Measurements from ENCODE around the gene TAPBP. TPM values are rescaled to one million over a fixed set of nuclear protein-coding genes. Genes with fewer than 3 reads are reported as not detected.

Gene TAPBP
- total and polyA plus RNA-seq, 9 of the 15 experiments (the other 6 are each of a cell fraction or from before 2014, with no cell fraction given), result 5.6 to 74.0 (median 22.3) TPM

GRCh38 chr6:33320315-33321181, 6.7 kb upstream of the TAPBP start (continued):
- TF ChIP-seq, protein P1, sequence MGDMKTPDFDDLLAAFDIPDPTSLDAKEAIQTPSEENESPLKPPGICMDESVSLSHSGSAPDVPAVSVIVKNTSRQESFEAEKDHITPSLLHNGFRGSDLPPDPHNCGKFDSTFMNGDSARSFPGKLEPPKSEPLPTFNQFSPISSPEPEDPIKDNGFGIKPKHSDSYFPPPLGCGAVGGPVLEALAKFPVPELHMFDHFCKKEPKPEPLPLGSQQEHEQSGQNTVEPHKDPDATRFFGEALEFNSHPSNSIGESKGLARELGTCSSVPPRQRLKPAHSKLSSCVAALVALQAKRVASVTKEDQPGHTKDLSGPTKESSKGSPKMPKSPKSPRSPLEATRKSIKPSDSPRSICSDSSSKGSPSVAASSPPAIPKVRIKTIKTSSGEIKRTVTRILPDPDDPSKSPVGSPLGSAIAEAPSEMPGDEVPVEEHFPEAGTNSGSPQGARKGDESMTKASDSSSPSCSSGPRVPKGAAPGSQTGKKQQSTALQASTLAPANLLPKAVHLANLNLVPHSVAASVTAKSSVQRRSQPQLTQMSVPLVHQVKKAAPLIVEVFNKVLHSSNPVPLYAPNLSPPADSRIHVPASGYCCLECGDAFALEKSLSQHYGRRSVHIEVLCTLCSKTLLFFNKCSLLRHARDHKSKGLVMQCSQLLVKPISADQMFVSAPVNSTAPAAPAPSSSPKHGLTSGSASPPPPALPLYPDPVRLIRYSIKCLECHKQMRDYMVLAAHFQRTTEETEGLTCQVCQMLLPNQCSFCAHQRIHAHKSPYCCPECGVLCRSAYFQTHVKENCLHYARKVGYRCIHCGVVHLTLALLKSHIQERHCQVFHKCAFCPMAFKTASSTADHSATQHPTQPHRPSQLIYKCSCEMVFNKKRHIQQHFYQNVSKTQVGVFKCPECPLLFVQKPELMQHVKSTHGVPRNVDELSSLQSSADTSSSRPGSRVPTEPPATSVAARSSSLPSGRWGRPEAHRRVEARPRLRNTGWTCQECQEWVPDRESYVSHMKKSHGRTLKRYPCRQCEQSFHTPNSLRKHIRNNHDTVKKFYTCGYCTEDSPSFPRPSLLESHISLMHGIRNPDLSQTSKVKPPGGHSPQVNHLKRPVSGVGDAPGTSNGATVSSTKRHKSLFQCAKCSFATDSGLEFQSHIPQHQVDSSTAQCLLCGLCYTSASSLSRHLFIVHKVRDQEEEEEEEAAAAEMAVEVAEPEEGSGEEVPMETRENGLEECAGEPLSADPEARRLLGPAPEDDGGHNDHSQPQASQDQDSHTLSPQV (IDR thresholded peaks at IDR 0.05), result peak; percentile 70; the same call in 1 of the 2 replicates
- TF ChIP-seq ATF7 (IDR thresholded peaks at IDR 0.05) (peak; percentile 95), JUND (IDR thresholded peaks at IDR 0.05; ENCODE audit: borderline replicate concordance, low read depth, low read length) (peak; percentile 94), JUND (tag; IDR thresholded peaks at IDR 0.05; ENCODE audit: borderline replicate concordance, low read depth, low read length) (peak; percentile 86), SUPT5H (IDR thresholded peaks at IDR 0.05) (no peak; the same call in 1 of the 2 replicates), DPF2 (IDR thresholded peaks at IDR 0.05) (peak; percentile 76), CREB3L1 (IDR thresholded peaks at IDR 0.05; ENCODE audit: borderline replicate concordance, low read depth) (0 out of 2 replicates have a peak, but pooled peaks have one; percentile 27), AFF4 (CRISPR knock-in tag; IDR thresholded peaks at IDR 0.05) (no peak), RBFOX2 (IDR thresholded peaks at IDR 0.05; ENCODE audit: low read depth, low read length) (peak; percentile 63), VEZF1 (CRISPR knock-in tag; IDR thresholded peaks at IDR 0.05) (0 out of 2 replicates have a peak, but pooled peaks have one; percentile 18), ZNF146 (CRISPR knock-in tag; IDR thresholded peaks at IDR 0.05; ENCODE audit: unreplicated experiment) (no peak), RB1 (IDR thresholded peaks at IDR 0.05; ENCODE audit: low read depth) (no peak)
- TF ChIP-seq, protein P2, sequence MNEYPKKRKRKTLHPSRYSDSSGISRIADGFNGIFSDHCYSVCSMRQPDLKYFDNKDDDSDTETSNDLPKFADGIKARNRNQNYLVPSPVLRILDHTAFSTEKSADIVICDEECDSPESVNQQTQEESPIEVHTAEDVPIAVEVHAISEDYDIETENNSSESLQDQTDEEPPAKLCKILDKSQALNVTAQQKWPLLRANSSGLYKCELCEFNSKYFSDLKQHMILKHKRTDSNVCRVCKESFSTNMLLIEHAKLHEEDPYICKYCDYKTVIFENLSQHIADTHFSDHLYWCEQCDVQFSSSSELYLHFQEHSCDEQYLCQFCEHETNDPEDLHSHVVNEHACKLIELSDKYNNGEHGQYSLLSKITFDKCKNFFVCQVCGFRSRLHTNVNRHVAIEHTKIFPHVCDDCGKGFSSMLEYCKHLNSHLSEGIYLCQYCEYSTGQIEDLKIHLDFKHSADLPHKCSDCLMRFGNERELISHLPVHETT (CRISPR knock-in tag; conservative IDR thresholded peaks at IDR 0.05 in 1 of 2, IDR thresholded peaks at IDR 0.05 in 1 of 2), result peak in 1 of 2 experiments; percentile 72; a peak in 1 of 4 replicates

Data from K562 (cell line).